Measurements from ENCODE around the gene CRACR2B. TPM values are rescaled to one million over a fixed set of nuclear protein-coding genes. Genes with fewer than 3 reads are reported as not detected.

CRACR2B gene
- total and polyA plus RNA-seq, 2 of the 13 experiments (the other 11 are each of a cell fraction or from before 2014, with no cell fraction given): 14.9 to 21.0 TPM

DNA sequence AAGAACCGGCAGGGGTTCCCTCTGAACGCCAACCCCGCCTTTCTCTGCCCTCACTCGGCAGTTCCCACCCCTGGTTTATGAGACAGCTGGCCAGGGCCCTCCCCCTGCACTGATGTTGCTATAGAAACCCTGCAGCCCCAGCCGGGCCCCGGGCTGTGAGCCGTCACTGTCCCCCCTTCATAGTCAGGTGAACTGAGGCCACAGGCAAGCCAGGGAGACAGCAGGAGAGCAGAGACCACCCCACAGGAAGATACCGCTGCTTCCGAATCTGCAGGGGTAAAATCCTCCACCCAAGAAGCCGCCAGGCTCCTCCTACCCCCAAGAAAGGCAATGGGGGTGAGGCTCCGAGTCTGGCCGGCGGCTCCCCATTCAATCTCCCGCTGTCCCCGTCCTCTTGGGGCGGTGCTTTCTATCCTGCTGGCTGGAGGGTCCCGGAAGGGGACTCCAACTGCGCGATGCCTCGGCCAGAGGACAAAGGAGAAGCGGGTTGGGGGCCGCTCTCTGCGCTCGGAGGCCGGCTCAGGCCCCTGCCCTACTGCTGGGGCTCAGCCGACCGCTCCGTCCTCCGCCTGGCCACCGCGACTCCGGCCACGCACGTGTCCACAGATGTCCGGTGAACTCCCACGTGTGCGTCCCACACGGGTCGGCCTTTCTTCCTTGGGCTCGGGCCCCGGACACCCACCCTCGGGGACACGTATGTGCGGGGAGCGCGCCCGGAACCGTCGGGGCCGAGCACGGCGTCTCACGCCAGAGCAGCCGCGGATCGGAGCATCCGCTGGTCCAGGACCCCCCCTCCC, 30.2 kb upstream of the CRACR2B start (continued):
- TF ChIP-seq CC2D1A (CRISPR knock-in tag; IDR thresholded peaks at IDR 0.05) (no peak), CCDC6 (CRISPR knock-in tag; IDR thresholded peaks at IDR 0.05) (no peak; the same call in 1 of the 2 replicates), MATR3 (CRISPR knock-in tag; IDR thresholded peaks at IDR 0.05) (no peak), ZNF790 (CRISPR knock-in tag; IDR thresholded peaks at IDR 0.05; ENCODE audit: borderline replicate concordance) (no peak; the same call in 1 of the 2 replicates), ARID2 (CRISPR knock-in tag; IDR thresholded peaks at IDR 0.05; ENCODE audit: borderline replicate concordance) (no peak), ZNF160 (CRISPR knock-in tag; IDR thresholded peaks at IDR 0.05) (no peak), HNRNPLL (IDR thresholded peaks at IDR 0.05; ENCODE audit: low read depth, low read length, poor library complexity, severe bottlenecking) (no peak), STAT5B (CRISPR knock-in tag; IDR thresholded peaks at IDR 0.05) (0 out of 2 replicates have a peak, but pooled peaks have one; percentile 12), ZNF451 (CRISPR knock-in tag; IDR thresholded peaks at IDR 0.05) (no peak), ZSCAN29 (CRISPR knock-in tag; conservative IDR thresholded peaks at IDR 0.05) (0 out of 2 replicates have a peak, but pooled peaks have one; percentile 22), ZBTB38 (CRISPR knock-in tag; IDR thresholded peaks at IDR 0.05) (peak; percentile 49; the same call in 1 of the 2 replicates), TGIF2 (CRISPR knock-in tag; IDR thresholded peaks at IDR 0.05) (peak; percentile 25; the same call in 1 of the 2 replicates), ARHGAP35 (CRISPR knock-in tag; IDR thresholded peaks at IDR 0.05; ENCODE audit: borderline replicate concordance) (0 out of 2 replicates have a peak, but pooled peaks have one; percentile 69)
- TF ChIP-seq, protein P1, sequence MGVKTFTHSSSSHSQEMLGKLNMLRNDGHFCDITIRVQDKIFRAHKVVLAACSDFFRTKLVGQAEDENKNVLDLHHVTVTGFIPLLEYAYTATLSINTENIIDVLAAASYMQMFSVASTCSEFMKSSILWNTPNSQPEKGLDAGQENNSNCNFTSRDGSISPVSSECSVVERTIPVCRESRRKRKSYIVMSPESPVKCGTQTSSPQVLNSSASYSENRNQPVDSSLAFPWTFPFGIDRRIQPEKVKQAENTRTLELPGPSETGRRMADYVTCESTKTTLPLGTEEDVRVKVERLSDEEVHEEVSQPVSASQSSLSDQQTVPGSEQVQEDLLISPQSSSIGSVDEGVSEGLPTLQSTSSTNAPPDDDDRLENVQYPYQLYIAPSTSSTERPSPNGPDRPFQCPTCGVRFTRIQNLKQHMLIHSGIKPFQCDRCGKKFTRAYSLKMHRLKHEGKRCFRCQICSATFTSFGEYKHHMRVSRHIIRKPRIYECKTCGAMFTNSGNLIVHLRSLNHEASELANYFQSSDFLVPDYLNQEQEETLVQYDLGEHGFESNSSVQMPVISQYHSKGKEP (CRISPR knock-in tag; IDR thresholded peaks at IDR 0.05): no peak
- TF ChIP-seq, protein P2, sequence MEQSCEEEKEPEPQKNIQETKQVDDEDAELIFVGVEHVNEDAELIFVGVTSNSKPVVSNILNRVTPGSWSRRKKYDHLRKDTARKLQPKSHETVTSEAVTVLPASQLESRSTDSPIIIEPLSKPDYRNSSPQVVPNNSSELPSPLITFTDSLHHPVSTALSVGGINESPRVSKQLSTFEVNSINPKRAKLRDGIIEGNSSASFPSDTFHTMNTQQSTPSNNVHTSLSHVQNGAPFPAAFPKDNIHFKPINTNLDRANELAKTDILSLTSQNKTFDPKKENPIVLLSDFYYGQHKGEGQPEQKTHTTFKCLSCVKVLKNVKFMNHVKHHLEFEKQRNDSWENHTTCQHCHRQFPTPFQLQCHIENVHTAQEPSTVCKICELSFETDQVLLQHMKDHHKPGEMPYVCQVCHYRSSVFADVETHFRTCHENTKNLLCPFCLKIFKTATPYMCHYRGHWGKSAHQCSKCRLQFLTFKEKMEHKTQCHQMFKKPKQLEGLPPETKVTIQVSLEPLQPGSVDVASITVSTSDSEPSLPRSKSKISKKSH (CRISPR knock-in tag; IDR thresholded peaks at IDR 0.05; ENCODE audit: borderline replicate concordance): no peak
- TF ChIP-seq, protein P3, sequence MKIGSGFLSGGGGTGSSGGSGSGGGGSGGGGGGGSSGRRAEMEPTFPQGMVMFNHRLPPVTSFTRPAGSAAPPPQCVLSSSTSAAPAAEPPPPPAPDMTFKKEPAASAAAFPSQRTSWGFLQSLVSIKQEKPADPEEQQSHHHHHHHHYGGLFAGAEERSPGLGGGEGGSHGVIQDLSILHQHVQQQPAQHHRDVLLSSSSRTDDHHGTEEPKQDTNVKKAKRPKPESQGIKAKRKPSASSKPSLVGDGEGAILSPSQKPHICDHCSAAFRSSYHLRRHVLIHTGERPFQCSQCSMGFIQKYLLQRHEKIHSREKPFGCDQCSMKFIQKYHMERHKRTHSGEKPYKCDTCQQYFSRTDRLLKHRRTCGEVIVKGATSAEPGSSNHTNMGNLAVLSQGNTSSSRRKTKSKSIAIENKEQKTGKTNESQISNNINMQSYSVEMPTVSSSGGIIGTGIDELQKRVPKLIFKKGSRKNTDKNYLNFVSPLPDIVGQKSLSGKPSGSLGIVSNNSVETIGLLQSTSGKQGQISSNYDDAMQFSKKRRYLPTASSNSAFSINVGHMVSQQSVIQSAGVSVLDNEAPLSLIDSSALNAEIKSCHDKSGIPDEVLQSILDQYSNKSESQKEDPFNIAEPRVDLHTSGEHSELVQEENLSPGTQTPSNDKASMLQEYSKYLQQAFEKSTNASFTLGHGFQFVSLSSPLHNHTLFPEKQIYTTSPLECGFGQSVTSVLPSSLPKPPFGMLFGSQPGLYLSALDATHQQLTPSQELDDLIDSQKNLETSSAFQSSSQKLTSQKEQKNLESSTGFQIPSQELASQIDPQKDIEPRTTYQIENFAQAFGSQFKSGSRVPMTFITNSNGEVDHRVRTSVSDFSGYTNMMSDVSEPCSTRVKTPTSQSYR (CRISPR knock-in tag; IDR thresholded peaks at IDR 0.05; ENCODE audit: borderline replicate concordance): no peak
- TF ChIP-seq, protein P4, sequence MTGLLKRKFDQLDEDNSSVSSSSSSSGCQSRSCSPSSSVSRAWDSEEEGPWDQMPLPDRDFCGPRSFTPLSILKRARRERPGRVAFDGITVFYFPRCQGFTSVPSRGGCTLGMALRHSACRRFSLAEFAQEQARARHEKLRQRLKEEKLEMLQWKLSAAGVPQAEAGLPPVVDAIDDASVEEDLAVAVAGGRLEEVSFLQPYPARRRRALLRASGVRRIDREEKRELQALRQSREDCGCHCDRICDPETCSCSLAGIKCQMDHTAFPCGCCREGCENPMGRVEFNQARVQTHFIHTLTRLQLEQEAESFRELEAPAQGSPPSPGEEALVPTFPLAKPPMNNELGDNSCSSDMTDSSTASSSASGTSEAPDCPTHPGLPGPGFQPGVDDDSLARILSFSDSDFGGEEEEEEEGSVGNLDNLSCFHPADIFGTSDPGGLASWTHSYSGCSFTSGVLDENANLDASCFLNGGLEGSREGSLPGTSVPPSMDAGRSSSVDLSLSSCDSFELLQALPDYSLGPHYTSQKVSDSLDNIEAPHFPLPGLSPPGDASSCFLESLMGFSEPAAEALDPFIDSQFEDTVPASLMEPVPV (CRISPR knock-in tag; IDR thresholded peaks at IDR 0.05): no peak; the same call in 1 of the 2 replicates
- TF ChIP-seq, protein P5, sequence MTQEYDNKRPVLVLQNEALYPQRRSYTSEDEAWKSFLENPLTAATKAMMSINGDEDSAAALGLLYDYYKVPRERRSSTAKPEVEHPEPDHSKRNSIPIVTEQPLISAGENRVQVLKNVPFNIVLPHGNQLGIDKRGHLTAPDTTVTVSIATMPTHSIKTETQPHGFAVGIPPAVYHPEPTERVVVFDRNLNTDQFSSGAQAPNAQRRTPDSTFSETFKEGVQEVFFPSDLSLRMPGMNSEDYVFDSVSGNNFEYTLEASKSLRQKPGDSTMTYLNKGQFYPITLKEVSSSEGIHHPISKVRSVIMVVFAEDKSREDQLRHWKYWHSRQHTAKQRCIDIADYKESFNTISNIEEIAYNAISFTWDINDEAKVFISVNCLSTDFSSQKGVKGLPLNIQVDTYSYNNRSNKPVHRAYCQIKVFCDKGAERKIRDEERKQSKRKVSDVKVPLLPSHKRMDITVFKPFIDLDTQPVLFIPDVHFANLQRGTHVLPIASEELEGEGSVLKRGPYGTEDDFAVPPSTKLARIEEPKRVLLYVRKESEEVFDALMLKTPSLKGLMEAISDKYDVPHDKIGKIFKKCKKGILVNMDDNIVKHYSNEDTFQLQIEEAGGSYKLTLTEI (CRISPR knock-in tag; conservative IDR thresholded peaks at IDR 0.05): no peak

All from HepG2 (cell line).